T-cell (primary cell): ENCODE results near the gene SCRG1. TPM values are rescaled to one million over a fixed set of nuclear protein-coding genes. Genes with fewer than 3 reads are reported as not detected.

Experiments
- ATAC-seq, 4 experiments: fragments of 200-7000 bp in 3 of 4; fragments of 150-1000 bp in 1 of 4; cut with Tn5 transposase; replicated peaks in 1 of 4; 1 replicate in 3 of 4; 2 replicates in 1 of 4; pipeline ENCODE4 v1.10.0; 2021; ENCODE audit warnings: moderate library complexity in 3 of 4, mild to moderate bottlenecking in 2 of 4, moderate number of reproducible peaks in 1 of 4
- CTCF ChIA-PET, 2 donors: fragments of 300-600 bp; sonication (Branson Sonifier 250); formaldehyde crosslinking; loops; one replicate each; lab custom pipeline; 2022; ENCODE audit warnings: antibody characterized with exemption in 2 of 2; lab: Charles Lee
- POLR2A ChIA-PET, 2 donors: fragments of 300-600 bp; sonication (Branson Sonifier 250); formaldehyde crosslinking; loops; one replicate each; lab custom pipeline; 2022; ENCODE audit warnings: antibody characterized with exemption in 2 of 2; lab: Charles Lee
- DNase-seq, 35 experiments: peaks; one replicate each; pipeline versions ENCODE4 v3.0.0 to v3.0.0-alpha.2; 2013 to 2023
- H3K27ac ChIP-seq: one replicate; pipeline ENCODE4 v1.5.1; 2013; ENCODE audit warnings: low read length
- H3K27me3 ChIP-seq, 2 experiments: replicated peaks in 1 of 2; 1 replicate in 1 of 2; 2 replicates in 1 of 2; pipeline versions ENCODE4 v1.6.1 to v1.7.0; 2013; ENCODE audit warnings: low read length in 1 of 2, mixed read lengths in 1 of 2; ENCODE audit not compliant: control insufficient read depth in 2 of 2, insufficient read depth in 2 of 2; ENCODE audit errors: extremely low read depth in 1 of 2
- H3K36me3 ChIP-seq, 2 donors: 1 replicate in 1 of 2; 2 replicates in 1 of 2; pipeline versions ENCODE4 v1.6.1 to v1.7.0; 2013; ENCODE audit warnings: low read length in 1 of 2; ENCODE audit not compliant: control insufficient read depth in 2 of 2, insufficient read depth in 1 of 2; ENCODE audit errors: extremely low read depth in 1 of 2
- H3K4me1 ChIP-seq, 2 experiments: 1 replicate in 1 of 2; 2 replicates in 1 of 2; pipeline versions ENCODE4 v1.6.1 to v1.7.0; 2013; ENCODE audit warnings: low read length in 2 of 2, mixed read lengths in 1 of 2; ENCODE audit not compliant: insufficient read depth in 2 of 2, control insufficient read depth in 1 of 2; ENCODE audit errors: extremely low read depth in 1 of 2
- H3K4me3 ChIP-seq, 2 donors: 1 replicate in 1 of 2; 2 replicates in 1 of 2; pipeline versions ENCODE4 v1.5.1 to v1.7.0; 2013; ENCODE audit warnings: mild to moderate bottlenecking in 2 of 2, low read length in 1 of 2, moderate library complexity in 1 of 2; ENCODE audit not compliant: control insufficient read depth in 1 of 2; ENCODE audit errors: extremely low read depth in 1 of 2
- H3K9me3 ChIP-seq: 2 replicates; pipeline ENCODE4 v1.7.0; 2013
- H3K27ac Mint-ChIP-seq, 2 donors: one replicate each; pipeline ENCODE4 v1.8.0; 2020 to 2021; ENCODE audit warnings: mild to moderate bottlenecking in 2 of 2, mixed read lengths in 2 of 2
- H3K27me3 Mint-ChIP-seq, 2 donors: one replicate each; pipeline ENCODE4 v1.8.0; 2021 to 2022; ENCODE audit warnings: mixed read lengths in 2 of 2
- H3K36me3 Mint-ChIP-seq: one replicate; pipeline ENCODE4 v1.8.0; 2021; ENCODE audit warnings: mixed read lengths
- H3K4me1 Mint-ChIP-seq, 3 donors: one replicate each; pipeline ENCODE4 v1.8.0; 2020 to 2022; ENCODE audit warnings: mixed read lengths in 3 of 3, mild to moderate bottlenecking in 1 of 3
- H3K4me3 Mint-ChIP-seq, 3 donors: one replicate each; pipeline ENCODE4 v1.8.0; 2020 to 2022; ENCODE audit warnings: mild to moderate bottlenecking in 3 of 3, mixed read lengths in 3 of 3, moderate library complexity in 3 of 3
- H3K9me3 Mint-ChIP-seq, 3 donors: one replicate each; pipeline ENCODE4 v1.8.0; 2020 to 2022; ENCODE audit warnings: mixed read lengths in 3 of 3
- WGBS: methylation state at CpG from one replicate; pipeline ENCODE4 v1.1.5; 2013; ENCODE audit warnings: missing lambda C conversion rate; ENCODE audit not compliant: insufficient coverage; 5-methylcytosine and 5-hydroxymethylcytosine counted together
- total RNA-seq, 35 experiments: library from RNA in 6 of 35; stranded (reverse) in 6 of 35; fragments of 120-200 nt in 1 of 35; gene quantifications; one replicate each; pipeline versions ENCODE4 v1.2.1 to v1.2.4 and lab custom pipeline; 2013 to 2026

The SCRG1 gene
- total RNA-seq, 5 donors from 2014 or later (not counting 1 experiment from before 2014, with no cell fraction given) = not detected

- H3K36me3 Mint-ChIP-seq = no peaks in the 10 kb centered on the region
- DNase-seq (no peak), ATAC-seq (no peak)
- CTCF ChIA-PET = no interaction called here
- no peak overlapping the region for H3K4me3 Mint-ChIP-seq
- H3K4me1 Mint-ChIP-seq = peaks cover 10 to 20% (median 18%) of the 10 kb centered on the region in 3 donors
- peaks cover 0 to 3% (median 0%) of the 10 kb centered on the region in 3 donors for H3K9me3 Mint-ChIP-seq
- Histone ChIP-seq H3K4me1 (no peaks in the 10 kb centered on the region), H3K9me3 (no peaks in the 10 kb centered on the region), H3K27ac (no peak overlapping the region), H3K4me3 (no peak overlapping the region), H3K27me3 (no peaks in the 10 kb centered on the region), H3K36me3 (no peaks in the 10 kb centered on the region)
- no peak overlapping the region for H3K27ac Mint-ChIP-seq
- POLR2A ChIA-PET = no interaction called here
- no peaks in the 10 kb centered on the region for H3K27me3 Mint-ChIP-seq
- WGBS = 90% methylated on average over 2 of the region's 6 CpGs
Measured at GRCh38 chr4:173436771-173437265, 37.9 kb upstream of the SCRG1 start.

- CTCF ChIA-PET = no interaction called here
- no peak overlapping the region for H3K4me3 Mint-ChIP-seq
- H3K4me1 Mint-ChIP-seq = peaks cover 7 to 15% (median 13%) of the 10 kb centered on the region in 3 donors
- H3K27me3 Mint-ChIP-seq = no peaks in the 10 kb centered on the region
- DNase-seq (no peak), ATAC-seq (no peak)
- peaks cover 1% of the 10 kb centered on the region for H3K36me3 Mint-ChIP-seq
- H3K4me3 ChIP-seq = no peak overlapping the region
- H3K27ac Mint-ChIP-seq = no peak overlapping the region
- WGBS = 76% methylated on average over 4 of the region's 5 CpGs
- H3K9me3 Mint-ChIP-seq = peaks cover 0 to 3% (median 0%) of the 10 kb centered on the region in 3 donors
- no peaks in the 10 kb centered on the region for H3K27me3 ChIP-seq
- H3K4me1 ChIP-seq = no peaks in the 10 kb centered on the region
- no peaks in the 10 kb centered on the region for H3K9me3 ChIP-seq
- no peak overlapping the region for H3K27ac ChIP-seq
- H3K36me3 ChIP-seq = no peaks in the 10 kb centered on the region
- POLR2A ChIA-PET = no interaction called here
Measured at GRCh38 chr4:173436149-173436579, 37.2 kb upstream of the SCRG1 start.

- no peaks in the 10 kb centered on the region for H3K36me3 ChIP-seq
- Mint-ChIP-seq H3K27me3 (no peaks in the 10 kb centered on the region), H3K36me3 (peaks cover 3% of the 10 kb centered on the region), H3K4me1 (peaks cover 0 to 6% (median 0%) of the 10 kb centered on the region in 3 donors), H3K9me3 (peaks cover 0 to 7% (median 3%) of the 10 kb centered on the region in 3 donors), H3K27ac (no peak overlapping the region), H3K4me3 (no peak overlapping the region)
- H3K4me1 ChIP-seq = no peaks in the 10 kb centered on the region
- POLR2A ChIA-PET = no interaction called here
- H3K27ac ChIP-seq = no peak overlapping the region
- ATAC-seq (no peak), DNase-seq (no peak)
- CTCF ChIA-PET = no interaction called here
- no peaks in the 10 kb centered on the region for H3K9me3 ChIP-seq
- WGBS = 86% methylated on average over 5 of the region's 7 CpGs
- no peak overlapping the region for H3K4me3 ChIP-seq
- no peaks in the 10 kb centered on the region for H3K27me3 ChIP-seq
Measured at GRCh38 chr4:173434231-173434630, 35.3 kb upstream of the SCRG1 start.

DNA sequence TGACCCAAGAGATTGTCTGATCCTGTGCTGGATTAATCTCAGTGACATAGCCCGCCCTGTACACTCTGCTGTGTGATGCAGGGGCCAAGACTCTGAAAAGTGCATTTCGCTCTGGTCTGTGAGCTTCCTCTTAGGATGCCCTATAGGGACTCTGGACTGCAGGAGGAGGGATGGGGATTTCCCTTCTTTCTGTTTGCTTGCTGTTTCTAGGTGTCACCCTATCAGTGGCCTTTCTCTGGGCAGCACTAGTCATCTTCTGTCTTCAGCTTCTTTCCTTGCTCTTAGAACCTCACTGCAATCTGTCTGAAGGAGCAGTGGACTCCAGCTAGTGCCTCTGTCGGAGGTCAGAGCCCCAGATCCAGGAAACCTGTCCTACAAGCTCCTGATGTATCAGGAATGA is 34.5 kb upstream of the SCRG1 start:
- H3K36me3 Mint-ChIP-seq = peaks cover 3% of the 10 kb centered on the region
- ChIA-PET POLR2A (interaction anchor here in 1 of 2 donors (0.6 kb wide), 1 partner anchor 127 kb away, joined by 3 read pairs; no protein-coding TSS in a partner anchor), CTCF (interaction anchor here (0.6 to 1.8 kb wide), 5 partner anchors 13 to 420 kb away, joined by 3 to 14 read pairs (median 4); no protein-coding TSS in a partner anchor)
- no peaks in the 10 kb centered on the region for H3K27me3 ChIP-seq
- ATAC-seq = no peak
- H3K27ac Mint-ChIP-seq = no peak overlapping the region
- H3K27ac ChIP-seq = no peak overlapping the region
- no peak overlapping the region for H3K4me3 ChIP-seq
- H3K9me3 Mint-ChIP-seq = peaks cover 0 to 7% (median 0%) of the 10 kb centered on the region in 3 donors
- DNase-seq = no peak
- no peaks in the 10 kb centered on the region for H3K36me3 ChIP-seq
- no peaks in the 10 kb centered on the region for H3K27me3 Mint-ChIP-seq
- peaks cover 0 to 6% (median 0%) of the 10 kb centered on the region in 3 donors for H3K4me1 Mint-ChIP-seq
- no peaks in the 10 kb centered on the region for H3K4me1 ChIP-seq
- WGBS = 83% methylated on average over 3 of the region's 3 CpGs
- H3K9me3 ChIP-seq = no peaks in the 10 kb centered on the region
- no peak overlapping the region for H3K4me3 Mint-ChIP-seq

DNA sequence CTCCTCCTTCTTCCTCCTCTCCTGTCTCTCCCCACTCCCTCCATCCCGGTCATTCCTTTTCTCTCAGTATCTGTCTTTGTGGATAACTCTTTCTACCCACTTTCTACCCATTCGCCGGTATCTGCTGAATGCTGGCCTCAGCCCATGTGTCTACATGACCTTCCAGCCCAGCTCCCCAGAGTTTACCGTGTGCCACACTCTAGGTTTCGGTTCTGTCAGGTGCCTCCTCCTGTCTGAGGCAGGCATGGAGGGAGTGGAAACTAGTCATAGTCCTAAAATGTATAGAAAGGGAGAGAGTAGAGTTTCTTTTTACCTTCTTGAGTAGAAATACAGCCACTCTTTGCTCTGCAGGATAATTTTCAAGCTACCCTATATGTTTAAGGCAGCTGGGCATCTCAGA is 33.5 kb upstream of the SCRG1 start:
- no peaks in the 10 kb centered on the region for H3K4me1 ChIP-seq
- H3K27me3 Mint-ChIP-seq = no peaks in the 10 kb centered on the region
- H3K36me3 Mint-ChIP-seq = peaks cover 3% of the 10 kb centered on the region
- H3K4me3 Mint-ChIP-seq = no peak overlapping the region
- 78% methylated on average over 4 of the region's 5 CpGs for WGBS
- peaks cover 6 to 15% (median 6%) of the 10 kb centered on the region in 3 donors for H3K4me1 Mint-ChIP-seq
- ATAC-seq = no peak
- H3K27ac ChIP-seq = no peak overlapping the region
- CTCF ChIA-PET = interaction anchor here (0.5 to 1.8 kb wide), 6 partner anchors 12 to 882 kb away, joined by 3 to 5 read pairs (median 3); no protein-coding TSS in a partner anchor
- H3K36me3 ChIP-seq = no peaks in the 10 kb centered on the region
- no peaks in the 10 kb centered on the region for H3K9me3 ChIP-seq
- no peaks in the 10 kb centered on the region for H3K27me3 ChIP-seq
- no peak overlapping the region for H3K4me3 ChIP-seq
- H3K9me3 Mint-ChIP-seq = peaks cover 0 to 7% (median 0%) of the 10 kb centered on the region in 3 donors
- no peak overlapping the region for H3K27ac Mint-ChIP-seq
- POLR2A ChIA-PET = no interaction called here
- DNase-seq = no peak

DNA sequence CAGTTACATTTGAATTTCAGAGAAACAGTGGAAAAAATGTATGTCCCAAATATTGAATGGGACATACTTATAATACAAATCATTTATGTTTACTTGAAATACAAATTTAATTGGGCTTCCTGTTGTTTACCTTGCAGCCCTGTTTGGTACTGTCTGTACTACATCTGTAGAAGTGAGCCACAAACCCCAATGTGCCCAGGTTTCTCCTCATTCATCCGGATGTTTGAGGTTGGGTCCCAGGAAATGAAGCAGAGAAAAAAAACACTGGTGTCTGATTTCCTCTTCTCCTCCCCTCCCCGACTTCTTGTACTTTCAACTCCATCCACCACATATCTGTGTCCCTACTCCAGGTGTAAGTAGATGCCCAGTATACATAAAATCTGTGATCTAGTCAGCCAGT is 27.1 kb upstream of the SCRG1 start:
- no peaks in the 10 kb centered on the region for H3K27me3 ChIP-seq
- no peak overlapping the region for H3K4me3 ChIP-seq
- Mint-ChIP-seq H3K4me1 (peaks cover 32 to 35% (median 32%) of the 10 kb centered on the region in 3 donors), H3K36me3 (peaks cover under 1% of the 10 kb centered on the region), H3K27me3 (no peaks in the 10 kb centered on the region), H3K4me3 (peak overlapping the region in 2 of 3 donors; percentile 18 to 57), H3K27ac (peak overlapping the region; percentile 76 to 79), H3K9me3 (peaks cover 0 to 7% (median 0%) of the 10 kb centered on the region in 3 donors)
- no CpG with 5 or more reads among the region's 2 CpGs for WGBS
- ChIA-PET POLR2A (no interaction called here), CTCF (interaction anchor here (1.4 kb wide), 2 partner anchors 36 to 107 kb away, joined by 3 to 4 read pairs; no protein-coding TSS in a partner anchor)
- ATAC-seq (peak; percentile 74 to 92 (median 81)), DNase-seq (peak in 3 of 35 experiments; percentile 5 to 25 (median 24))
- no peaks in the 10 kb centered on the region for H3K9me3 ChIP-seq
- H3K27ac ChIP-seq = no peak overlapping the region
- H3K4me1 ChIP-seq = peaks cover 14 to 15% of the 10 kb centered on the region in 2 experiments
- no peaks in the 10 kb centered on the region for H3K36me3 ChIP-seq
